ENCODE data around the gene HOXD13. TPM values are rescaled to one million over a fixed set of nuclear protein-coding genes. Genes with fewer than 3 reads are reported as not detected.

HOXD13 gene
- total RNA-seq, 6 experiments from 2014 or later: 1.2 to 1.7 (median 1.5) TPM

DNA sequence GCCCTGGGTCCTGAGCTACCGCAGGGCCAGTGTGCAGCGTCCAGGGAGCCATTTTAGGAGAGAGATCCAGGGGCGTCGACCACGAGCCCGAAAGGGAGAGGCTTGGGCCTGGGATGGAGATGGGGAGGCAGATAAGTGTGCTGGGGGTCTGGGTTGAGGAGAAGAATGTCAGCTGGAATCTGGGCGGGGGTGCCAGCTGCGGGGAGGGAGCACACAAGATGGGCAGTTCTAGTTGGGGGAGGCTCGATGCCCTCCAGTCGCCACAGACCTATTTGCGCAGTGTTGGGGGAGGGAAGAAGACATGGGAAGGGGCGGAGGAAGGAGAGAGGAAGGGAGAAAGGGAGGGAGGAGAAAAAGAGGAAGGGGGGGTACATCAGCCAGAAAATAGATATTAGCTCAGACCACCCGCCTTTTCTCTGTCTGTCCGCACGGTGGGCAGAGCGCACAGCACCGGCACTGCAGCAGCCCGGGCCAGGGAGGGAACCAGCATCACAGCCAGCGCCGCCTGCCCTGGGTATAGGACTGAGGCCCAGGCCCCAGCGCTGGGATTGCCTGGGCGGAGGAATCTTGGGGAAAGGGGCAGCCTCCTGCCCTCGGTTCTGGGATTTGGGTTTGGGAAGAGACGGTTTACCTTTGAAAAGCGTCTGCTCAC, 12.7 kb downstream of the HOXD13 start:
- H3K27me3 Mint-ChIP-seq (ENCODE audit: insufficient read depth): peaks cover 13% of the 10 kb centered on the region
- no peaks in the 10 kb centered on the region for H3K9me3 Mint-ChIP-seq
- H3K27ac Mint-ChIP-seq: peak overlapping the region; percentile 77
- H3K4me1 Mint-ChIP-seq (ENCODE audit: low read depth): peaks cover 40% of the 10 kb centered on the region
- H3K4me3 Mint-ChIP-seq: peak overlapping the region; percentile 83
- DNase-seq: no peak
- H3K36me3 Mint-ChIP-seq (ENCODE audit: low read depth): peaks cover 6% of the 10 kb centered on the region
- TF ChIP-seq, protein P1, sequence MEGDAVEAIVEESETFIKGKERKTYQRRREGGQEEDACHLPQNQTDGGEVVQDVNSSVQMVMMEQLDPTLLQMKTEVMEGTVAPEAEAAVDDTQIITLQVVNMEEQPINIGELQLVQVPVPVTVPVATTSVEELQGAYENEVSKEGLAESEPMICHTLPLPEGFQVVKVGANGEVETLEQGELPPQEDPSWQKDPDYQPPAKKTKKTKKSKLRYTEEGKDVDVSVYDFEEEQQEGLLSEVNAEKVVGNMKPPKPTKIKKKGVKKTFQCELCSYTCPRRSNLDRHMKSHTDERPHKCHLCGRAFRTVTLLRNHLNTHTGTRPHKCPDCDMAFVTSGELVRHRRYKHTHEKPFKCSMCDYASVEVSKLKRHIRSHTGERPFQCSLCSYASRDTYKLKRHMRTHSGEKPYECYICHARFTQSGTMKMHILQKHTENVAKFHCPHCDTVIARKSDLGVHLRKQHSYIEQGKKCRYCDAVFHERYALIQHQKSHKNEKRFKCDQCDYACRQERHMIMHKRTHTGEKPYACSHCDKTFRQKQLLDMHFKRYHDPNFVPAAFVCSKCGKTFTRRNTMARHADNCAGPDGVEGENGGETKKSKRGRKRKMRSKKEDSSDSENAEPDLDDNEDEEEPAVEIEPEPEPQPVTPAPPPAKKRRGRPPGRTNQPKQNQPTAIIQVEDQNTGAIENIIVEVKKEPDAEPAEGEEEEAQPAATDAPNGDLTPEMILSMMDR (IDR thresholded peaks at IDR 0.05): no peak

- peak overlapping the region; percentile 83 for H3K4me3 Mint-ChIP-seq
- TF ChIP-seq, protein P1 (IDR thresholded peaks at IDR 0.05): no peak
- H3K27me3 Mint-ChIP-seq (ENCODE audit: insufficient read depth): peaks cover 13% of the 10 kb centered on the region
- no peaks in the 10 kb centered on the region for H3K9me3 Mint-ChIP-seq
- peaks cover 6% of the 10 kb centered on the region for H3K36me3 Mint-ChIP-seq (ENCODE audit: low read depth)
- H3K4me1 Mint-ChIP-seq (ENCODE audit: low read depth): peaks cover 40% of the 10 kb centered on the region
- no peak for DNase-seq
- H3K27ac Mint-ChIP-seq: peak overlapping the region; percentile 77
These were observed 13.4 kb downstream of the HOXD13 start for GRCh38 chr2:176105730-176106580.

DNA sequence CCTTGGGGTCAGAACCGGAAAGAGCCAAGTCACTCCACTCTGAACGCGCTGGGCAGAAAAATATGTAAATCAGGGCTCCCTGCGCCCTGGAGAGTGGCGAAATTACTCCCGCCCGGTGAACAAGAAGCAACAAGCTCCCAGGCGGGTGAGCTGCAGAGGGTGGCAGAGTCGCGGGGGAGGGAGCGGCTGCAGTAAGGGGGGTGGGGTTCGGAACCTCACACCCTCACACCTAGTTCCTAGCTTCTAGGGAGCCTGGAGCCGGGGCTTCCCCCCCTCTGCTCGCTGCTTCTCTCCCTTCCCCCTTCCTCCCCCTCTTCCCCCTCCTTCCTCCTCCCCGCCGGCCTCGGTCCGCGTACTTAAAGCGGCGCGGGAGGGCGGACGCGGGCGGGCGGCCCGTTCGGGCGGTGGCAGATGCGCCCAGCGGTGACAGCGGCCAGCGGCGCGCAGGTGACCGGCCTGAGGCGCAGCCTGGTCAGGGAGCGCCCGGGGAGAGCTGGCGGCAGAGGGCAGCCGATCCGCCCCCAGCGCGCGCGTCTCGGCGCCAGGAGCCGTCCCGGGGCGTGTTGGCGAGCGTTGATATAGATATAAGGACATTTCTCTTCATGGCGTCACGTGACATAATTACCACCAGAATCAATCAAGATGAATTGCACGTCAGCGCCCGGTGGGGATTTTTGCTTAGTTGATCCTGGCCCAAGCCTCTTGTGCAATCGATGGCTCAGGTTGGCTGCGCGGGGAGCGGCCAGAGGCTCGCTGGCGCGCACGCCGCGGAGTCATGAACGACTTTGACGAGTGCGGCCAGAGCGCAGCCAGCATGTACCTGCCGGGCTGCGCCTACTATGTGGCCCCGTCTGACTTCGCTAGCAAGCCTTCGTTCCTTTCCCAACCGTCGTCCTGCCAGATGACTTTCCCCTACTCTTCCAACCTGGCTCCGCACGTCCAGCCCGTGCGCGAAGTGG, 14.3 kb downstream of the HOXD13 start, which contains the start of gene HOXD11:
Gene HOXD11, plus strand, starts transcription at position 700 of the 959 bp plus-strand sequence. Its CDS starts 76 bp downstream, at position 776.
- TF ChIP-seq, protein P1 (IDR thresholded peaks at IDR 0.05): no peak; the same call in 1 of the 2 replicates
- H3K36me3 Mint-ChIP-seq (ENCODE audit: low read depth): peaks cover 6% of the 10 kb centered on the region
- H3K27me3 Mint-ChIP-seq (ENCODE audit: insufficient read depth): peaks cover 11% of the 10 kb centered on the region
- H3K4me1 Mint-ChIP-seq (ENCODE audit: low read depth): peaks cover 40% of the 10 kb centered on the region
- H3K4me3 Mint-ChIP-seq: peak within 1 kb of the TSS; percentile 88
- DNase-seq: peak; percentile 43
- H3K9me3 Mint-ChIP-seq: no peaks in the 10 kb centered on the region
- H3K27ac Mint-ChIP-seq: peak within 1 kb of the TSS; percentile 77

GRCh38 chr2:176107731-176108181, 15.2 kb downstream of the HOXD13 start:
- DNase-seq: no peak
- H3K4me1 Mint-ChIP-seq (ENCODE audit: low read depth): peaks cover 40% of the 10 kb centered on the region
- no peak overlapping the region for H3K27ac Mint-ChIP-seq
- H3K27me3 Mint-ChIP-seq (ENCODE audit: insufficient read depth): peaks cover 11% of the 10 kb centered on the region
- no peaks in the 10 kb centered on the region for H3K9me3 Mint-ChIP-seq
- no peak overlapping the region for H3K4me3 Mint-ChIP-seq
- peaks cover 6% of the 10 kb centered on the region for H3K36me3 Mint-ChIP-seq (ENCODE audit: low read depth)
- TF ChIP-seq, protein P1 (IDR thresholded peaks at IDR 0.05): no peak
